GM04504 (cell line): ENCODE data around the gene MFSD1.
"Not testable (repeated sequence)": the region's sequence is repeated elsewhere in the genome, so short reads cannot be mapped to it uniquely, and the experiment has no call there.

ENCODE experiments used
- DNase-seq: peaks from one replicate; pipeline ENCODE4 v3.0.0-alpha.2; 2012; ENCODE audit warnings: low read depth

MFSD1 gene

DNA sequence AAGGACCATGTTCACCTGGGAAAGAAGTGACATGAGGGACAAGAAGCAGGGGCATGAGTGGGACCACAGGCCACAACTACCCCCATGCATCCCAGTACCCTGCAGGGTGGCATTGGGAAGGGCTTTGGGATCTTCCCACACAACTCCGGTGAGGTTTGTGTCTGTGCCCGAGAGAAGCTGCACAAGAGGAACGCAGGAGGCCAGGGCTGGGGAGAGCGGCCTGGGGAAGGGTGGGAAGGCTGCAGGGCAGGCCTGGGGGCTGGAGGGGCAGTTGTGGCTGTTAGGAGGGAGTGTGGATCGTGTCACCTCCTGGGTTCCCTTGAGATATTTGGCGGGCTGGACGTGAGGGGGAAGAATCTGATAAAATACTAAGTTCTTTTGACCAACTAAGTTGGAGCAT, 25.3 kb upstream of the MFSD1 start:
- no peak for DNase-seq

DNA sequence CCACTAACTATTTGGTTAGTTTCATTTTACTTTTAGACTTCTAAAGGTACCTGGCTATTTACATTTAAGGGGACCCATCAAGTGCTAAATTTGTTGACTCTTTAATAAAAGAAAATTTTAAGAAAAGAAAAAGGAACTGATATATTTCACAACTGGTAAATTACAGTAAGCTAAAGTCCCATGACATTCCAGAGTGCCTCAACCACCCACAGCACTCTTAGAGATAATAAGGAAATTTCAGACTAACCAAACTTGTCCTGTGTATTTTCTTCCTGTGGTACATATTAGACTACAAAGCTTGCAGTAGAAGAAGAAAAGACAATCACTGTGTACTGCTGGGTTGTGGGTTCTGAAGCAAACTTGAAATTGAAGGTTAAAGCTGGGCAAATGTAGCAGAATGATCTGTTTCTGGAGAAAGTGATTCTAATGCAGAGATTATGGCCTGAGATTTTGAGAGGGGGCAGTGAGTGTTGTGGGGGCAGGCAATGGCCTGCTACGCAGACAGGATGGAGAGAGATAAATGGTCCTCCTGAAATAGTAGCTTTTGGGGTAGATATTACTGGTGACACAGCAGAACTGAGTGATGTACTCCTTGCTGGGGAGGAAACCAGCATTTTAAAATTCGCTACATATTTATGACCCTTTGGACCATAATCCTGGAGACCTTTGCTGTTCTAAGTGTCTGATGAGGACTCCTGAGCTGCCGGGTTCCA, 24.5 kb upstream of the MFSD1 start:
- no peak for DNase-seq

DNA sequence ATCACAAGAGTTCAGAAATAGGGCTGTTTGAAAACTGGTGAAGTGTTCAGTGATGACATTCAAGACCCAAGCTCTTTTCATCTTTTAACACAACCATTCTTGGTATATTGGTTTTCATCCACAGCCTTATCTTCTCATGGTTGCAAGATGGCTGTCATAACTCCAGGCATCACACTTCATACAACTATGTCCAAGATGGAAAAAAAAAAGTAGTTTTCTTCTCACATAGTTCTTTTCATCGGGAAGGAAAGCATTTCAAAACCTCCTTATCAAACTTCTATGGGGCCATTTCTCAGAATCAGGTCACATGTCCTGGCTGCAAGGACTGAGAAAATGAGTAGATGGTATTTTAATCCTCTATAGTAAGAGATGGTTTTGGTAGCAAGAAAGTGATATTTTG, 21.1 kb upstream of the MFSD1 start:
- no peak for DNase-seq

DNA sequence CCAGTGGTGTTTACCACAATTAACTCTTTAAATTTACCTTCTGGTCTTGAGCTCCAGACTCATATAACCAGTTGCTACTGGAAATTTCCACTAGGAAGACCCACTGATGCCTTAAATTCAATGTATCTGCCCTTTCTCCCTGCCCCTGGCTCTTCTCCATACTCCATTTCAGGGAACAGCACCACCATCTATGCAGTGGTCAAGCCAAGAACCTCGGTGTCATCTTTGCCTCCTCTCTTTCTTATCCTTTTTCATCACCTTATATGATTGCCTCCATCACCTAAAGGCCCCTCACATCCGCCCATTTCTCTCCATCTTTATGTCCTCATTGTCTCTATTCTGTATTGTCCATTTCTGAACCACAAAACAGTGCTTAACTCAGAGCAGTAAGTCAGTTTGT, 20.7 kb upstream of the MFSD1 start:
- no peak for DNase-seq

DNA sequence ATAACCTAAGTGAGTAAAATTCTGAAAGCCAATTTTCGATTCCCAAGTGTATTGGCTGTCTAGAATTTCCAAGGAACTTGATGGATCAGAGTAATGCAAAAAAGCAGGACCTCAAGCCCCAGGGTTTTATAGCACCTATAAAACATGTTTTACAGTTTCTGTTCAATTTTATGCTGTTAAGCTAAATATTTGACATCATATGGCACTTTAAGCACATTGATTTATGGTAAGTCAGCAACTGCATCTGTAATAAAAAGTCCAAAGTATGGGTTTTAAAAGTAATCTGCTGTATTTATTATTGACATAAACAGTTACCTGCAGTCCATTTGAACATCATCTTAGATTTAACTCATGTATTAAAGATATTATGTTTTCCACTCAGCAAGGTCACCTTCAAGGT, 20.0 kb upstream of the MFSD1 start:
- DNase-seq, result peak; percentile 19

DNA sequence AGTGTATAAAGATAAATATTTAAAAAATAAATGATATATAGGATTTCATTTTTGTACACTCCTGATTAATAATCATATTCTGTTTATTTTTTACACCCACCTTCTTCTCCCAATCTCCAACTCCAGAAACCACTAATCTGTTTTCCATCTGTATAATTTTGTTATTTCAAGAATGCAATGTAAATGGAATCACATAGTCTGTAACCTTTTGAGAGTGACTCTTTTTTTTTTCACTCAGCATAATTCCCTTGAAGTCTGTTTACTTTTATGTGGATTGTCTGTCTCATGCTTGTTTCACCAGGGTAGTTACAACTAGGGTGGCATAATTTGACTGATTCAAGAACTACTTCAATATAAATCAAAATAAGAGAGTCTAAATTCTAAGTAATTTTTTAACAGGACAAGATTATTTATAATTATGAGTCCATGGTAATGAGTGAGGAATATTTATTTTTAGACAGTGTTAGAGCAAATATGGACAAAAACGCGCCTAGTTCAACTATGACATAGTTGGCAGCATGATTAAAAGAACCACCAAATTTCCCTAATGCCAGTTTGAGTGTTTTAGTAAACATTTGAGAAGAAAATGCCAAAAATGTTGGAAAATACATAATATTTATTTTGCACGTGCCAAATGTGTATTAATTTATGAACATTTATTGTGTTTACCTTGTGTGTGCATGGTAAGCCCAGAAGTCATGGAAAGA, 19.4 kb upstream of the MFSD1 start:
- no peak for DNase-seq

DNA sequence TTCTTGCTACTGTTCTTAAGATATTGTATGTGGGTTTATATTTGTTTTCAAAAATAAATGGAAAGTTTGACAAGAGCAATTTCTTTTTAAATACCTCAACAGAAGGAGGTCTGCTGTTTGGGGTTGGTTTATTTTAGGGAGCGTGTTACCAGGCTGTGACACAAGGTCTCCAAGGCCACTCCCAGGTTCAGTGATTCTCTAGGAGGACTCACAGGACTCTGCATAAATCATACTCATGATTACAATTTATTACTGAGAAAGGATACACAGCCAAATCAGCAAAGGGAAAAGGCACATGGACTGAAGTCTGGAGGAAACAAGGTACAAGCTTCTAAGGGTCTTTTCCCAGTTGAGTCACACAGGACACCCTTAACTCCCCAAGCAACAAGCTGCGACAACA, 18.8 kb upstream of the MFSD1 start:
- DNase-seq, result no peak

DNA sequence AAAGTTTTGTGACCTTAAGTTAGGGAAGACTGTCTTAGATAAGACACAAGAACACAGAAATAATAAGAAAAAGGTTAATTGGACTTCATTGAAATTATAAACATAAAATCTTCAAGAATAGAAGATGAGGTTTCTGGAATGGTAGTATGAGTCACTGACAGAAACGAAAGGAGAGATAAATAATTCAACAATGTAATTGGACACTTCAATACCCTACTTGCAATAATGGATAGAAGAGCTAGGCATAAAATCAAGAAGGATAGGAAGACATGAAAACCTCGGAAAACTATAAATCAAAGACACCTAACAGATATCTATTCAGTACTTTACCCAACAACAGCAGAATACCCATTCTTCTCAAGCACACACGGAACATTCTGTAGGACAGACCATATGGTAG, 15.9 kb upstream of the MFSD1 start:
- no peak for DNase-seq

DNA sequence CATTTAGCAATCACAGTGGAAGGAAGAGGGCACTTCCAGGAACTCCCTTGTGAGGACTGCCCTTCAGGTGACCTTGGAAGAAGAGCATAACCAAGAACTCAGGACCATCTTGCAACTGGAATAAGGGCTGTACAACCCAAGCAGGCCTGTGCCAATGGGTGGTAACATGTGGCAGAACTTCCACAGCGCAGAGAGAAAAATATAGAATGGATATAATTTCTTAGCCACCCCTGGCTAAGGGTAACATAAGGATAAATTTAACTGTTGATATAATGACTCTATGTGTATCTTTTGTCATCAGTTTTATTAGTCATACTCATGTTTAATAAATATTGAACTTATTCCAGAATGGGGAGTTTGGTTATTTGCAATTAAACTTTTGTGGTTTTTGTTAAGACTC, 13.4 kb upstream of the MFSD1 start:
- DNase-seq, result no peak

DNA sequence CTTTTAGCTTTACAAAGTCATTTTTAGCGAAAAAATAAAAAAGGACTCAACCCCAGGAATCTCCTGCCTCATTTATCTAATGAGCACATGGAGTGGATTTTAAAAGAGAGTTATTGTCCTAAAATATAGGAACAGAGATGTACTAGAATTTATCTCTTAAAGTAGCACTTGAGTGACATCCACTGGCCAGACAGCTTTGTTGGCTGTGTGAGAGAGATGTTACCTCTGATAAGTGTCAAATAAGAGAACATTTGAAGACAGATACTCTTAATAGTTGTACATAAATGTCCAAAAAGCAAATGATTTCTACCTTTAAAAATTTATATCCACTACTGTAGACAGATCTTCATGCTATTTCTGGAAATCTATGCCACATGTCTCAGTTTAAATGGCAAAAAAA, 12.3 kb upstream of the MFSD1 start:
- DNase-seq, result peak; percentile 24

DNA sequence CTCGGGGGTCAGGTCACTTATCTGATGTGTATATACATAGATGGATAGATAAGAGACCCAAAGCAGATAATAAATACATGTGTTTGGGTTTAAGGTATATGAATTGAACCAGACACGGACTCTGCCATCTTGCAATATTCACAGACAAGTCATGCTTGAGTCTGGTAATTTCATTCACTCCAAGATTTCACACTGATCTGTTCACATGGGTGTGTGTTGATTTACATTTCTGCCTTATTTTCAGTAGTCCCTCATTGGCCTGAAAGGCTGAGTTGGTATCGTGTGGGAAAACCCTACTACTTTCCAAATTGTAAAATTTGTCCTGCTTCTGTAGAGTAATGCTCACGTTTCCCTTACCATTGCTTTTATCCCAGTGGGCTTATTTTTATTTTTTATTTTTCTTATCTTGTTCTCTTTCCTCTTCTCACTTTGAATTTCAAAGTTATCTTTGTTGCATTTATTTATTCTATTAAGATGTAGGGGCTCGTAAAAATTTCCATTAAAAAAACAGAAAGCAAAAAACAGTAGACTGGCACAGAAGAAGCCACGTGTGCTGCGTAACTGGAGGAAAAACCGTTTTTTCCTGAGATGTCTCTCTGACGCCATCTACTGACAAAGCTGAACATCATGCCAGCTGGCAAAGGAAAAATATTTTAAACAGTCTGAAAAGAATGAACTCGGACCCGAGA, 10.8 kb upstream of the MFSD1 start:
- peak; percentile 44 for DNase-seq

DNA sequence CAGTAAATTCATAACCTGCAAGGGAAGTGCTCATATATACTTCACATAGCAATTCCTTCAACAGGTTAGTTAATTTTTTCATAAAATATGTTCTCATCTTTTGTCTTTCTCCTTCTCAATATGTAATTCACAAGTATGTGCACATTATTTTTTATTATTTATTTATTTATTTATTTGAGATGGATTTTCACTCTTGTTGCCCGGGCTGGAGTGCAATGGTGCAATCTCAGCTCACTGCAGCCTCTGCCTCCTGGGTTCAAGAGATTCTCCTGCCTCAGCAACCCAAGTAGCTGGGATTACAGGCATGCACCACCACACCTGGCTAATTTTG, 10.3 kb upstream of the MFSD1 start:
- DNase-seq, result not testable (repeated sequence)

DNA sequence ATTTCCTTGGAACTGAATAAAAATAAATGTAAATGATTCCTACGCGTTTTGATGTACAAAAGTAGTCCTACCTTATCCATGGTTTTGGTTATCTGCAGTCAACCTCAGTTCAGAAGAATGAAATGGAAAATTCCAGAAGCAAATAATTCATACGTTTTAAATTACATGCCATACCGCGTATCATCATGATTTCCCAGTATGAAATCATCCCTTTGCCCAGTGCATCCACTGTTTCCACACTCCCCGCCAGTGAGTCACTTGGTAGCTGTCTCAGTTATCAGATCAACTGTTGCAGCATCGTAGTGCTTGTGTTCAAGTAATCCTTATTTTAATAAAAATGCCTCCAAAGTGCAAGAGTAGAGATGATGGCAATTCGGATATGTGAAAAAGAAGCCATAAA, 9.1 kb upstream of the MFSD1 start:
- peak; percentile 62 for DNase-seq

DNA sequence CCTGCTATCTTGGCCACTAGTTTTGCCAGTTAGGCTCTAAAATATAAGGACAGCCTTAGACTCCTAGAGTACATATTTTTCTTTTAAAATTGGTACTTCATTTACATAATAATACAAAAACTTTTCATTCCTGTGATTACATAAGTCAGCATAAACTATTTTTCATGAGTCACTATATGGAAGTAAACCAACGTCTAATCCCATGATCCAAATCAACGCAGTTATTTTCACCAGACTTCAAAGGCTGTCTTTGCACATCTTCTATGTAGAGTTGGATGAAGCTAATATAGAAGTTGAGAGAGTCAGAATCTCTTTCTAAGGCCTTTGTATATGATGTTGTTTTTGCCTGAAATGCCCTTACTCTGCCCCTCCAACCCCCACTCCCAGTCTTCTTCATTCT, 7.6 kb upstream of the MFSD1 start:
- no peak for DNase-seq

DNA sequence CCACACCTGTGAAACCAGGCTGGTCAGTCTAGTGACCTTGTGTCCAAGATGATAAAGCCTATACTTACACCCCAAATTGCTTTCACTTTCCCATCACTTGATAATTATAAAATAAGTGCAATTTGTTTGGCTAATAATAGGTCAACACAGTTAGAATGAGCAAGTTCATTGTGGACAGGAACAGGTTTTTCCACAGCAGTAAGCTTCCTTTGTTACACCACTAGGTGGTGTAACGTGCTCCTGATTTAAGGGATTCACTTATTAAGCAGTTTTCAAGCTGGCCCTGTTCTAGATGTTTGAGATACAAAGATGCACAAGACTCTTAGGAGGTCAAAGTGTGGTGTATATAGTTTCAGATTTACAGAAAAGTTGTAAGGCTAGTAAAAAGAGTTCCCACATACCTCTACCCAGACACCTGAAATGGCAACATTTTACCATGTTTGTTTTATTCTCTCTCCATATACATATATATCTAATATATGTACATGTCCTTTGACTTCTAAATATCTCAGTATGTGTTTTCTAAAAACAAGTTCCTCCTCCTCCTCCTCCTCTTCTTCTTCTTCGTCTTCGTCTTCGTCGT, 6.8 kb upstream of the MFSD1 start:
- DNase-seq, result no peak

DNA sequence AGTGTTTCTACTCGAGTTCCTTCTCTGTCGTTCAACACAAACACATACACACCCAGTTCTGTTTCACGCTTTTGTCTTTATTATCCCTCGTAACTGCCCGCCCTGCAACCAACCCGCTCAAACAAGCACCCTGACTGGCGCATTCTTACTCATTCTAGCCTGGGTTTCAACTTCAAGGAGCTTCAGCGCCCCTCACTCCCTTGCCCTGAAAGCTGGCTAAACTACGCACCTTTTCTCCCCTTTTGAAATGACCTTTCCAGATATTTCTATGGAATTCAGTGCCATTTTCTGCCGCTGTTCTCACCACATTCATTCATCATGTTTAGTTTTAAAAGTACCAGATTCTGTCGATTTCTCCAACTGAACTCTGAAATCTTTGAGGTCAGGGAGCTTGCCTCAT, 653 bp upstream of the MFSD1 start:
- DNase-seq, result no peak

DNA sequence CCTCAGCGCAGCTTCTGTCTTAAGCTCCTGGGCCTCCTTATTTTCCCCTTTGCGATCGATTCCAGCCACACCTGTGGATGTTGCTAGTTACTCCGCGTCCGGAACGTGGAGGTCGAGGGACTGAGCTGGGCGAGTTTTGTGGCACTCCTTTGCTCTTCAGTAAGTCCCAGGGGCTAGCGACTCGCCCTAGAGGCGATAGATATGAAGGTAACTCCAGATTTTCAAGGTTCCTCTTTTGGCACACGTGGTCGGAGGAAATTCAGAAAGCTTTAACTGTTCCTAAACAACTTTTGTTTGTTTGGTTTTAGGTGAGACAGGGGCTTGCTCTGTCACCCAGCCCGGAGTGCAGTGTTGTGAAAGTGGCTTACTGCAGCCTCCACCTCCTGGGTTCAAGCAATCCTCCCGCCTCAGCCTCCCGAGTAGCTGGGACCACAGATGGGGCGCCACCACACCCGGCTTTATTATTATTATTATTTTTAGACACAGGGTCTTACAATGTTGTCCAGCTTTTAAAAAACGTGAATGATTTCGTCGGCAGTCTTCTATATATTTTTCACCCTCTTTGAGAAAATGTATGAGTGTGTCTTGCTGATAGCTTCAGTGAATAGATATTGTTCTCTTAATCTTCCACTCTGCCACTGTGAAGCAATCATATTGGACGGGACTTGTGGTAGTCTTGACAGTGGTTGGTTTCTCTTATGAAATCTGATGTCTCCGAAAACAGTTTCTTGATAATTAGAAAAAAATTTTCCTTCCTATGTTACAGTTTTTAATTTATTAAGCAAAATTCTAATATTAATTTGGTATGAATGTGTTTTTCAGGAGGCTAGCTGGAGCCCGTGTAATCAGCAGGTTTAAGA, 785 bp downstream of the MFSD1 start:
- DNase-seq, result no peak

DNA sequence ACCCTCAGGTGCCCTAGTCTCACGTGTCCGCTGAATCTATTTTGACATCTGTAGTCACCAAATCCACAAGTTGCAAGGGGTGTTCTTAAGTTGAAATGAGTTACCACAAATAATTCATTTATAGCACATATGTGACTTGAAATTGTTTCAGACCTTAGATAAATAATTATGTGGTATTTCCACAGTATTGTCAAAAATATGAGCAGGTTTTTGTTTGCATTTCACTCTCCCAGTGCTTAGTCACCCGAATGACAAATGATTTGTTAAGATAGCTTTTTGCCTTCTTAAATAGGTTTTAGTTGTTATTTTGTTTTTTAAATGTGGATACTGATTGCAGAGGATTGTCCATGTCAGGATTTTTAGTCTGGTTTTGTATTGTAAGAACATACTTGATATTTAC, 2.6 kb downstream of the MFSD1 start:
- DNase-seq, result no peak

DNA sequence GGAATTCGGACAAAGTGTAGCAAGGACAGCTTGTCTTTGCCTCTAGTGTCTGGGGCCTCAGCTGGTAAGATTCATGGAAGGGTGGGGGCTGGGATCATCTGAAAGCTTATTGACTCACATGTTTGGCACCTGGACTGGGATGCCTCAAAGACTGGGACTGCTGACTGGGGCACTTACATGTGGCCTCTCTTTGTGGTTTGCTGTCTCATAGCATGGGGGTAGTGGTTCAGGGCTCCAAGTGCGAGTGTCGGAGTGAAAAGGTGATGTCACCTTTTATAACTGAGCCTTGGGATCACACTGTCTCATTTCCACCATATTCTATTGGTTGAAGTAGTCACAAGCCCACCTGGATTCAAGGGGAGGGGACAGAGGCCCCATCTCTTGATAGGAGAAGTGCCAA, 6.8 kb downstream of the MFSD1 start:
- DNase-seq, result peak; percentile 66

DNA sequence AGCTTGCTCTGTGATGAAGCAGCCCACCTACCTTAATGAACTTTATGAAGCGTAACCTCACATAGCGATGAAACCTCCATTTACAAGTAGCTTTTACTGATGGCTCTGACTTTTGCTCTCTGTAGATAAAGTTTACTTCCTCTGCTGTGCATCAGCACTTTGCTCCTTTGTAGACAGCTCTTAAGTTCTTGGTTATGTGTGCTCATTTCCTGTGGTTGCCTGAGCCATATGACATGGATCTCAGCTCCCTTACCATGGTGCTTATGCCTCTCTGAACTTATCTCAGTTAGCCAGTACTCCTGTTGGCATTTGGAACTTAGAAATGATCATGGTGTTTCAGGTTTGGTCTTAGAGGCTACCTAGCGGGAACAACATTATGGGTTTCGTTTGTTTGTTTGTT, 7.8 kb downstream of the MFSD1 start:
- DNase-seq, result no peak

DNA sequence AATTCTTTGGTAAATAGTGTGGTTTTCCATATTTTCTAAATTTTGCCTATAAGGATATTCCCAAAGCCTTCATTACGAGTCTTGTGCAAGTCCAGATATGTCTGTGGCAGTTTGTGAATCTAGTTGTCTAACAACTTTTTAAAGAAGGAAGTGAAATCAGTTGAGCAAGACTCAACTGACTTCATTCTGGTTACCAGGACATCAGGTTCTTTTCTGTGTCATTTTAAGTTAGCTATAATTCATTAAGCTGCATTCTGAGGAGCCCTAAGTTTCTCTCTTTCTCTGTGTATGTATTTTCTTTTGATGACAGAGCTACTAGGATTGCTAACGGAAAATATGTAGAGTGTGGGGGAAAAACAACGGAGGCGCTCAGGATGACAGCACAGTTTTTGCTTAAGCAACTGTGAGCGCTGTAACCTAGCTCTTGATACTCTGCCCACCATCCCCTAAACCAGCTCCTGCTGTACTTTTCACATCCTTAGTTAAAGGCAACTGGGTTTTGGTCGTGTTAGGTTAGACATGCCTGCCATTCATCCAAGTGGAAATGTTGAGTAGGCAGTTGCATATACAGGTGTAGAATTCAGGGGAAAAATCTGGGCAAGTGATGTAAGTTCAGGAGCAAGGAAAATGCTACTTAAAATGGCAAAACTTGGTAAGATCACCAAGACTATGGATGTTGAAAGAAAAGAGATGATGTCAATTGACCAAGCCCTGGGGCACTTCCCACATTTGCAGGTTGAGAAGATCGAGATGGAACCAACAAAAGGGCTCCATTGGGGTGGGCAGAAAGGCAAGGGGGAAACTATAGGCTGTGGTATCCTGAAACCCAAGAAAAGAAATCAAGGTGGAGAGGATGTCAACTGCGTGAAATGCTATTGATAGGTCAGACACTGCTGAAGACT, 9.2 kb downstream of the MFSD1 start:
- DNase-seq, result no peak
